MM.1S (cell line): Measurements from ENCODE around the gene UBIAD1.

ENCODE experiments used
- EZH2 ChIP-seq: fragments of 300-600 bp; sonication (generic); optimal IDR thresholded peaks from 2 replicates; pipeline ENCODE3; 2017; ENCODE audit warnings: low read depth, mild to moderate bottlenecking, antibody characterized with exemption, low read length, mixed read lengths
- TF ChIP-seq, protein P1 (sequence below): fragments of 300-600 bp; sonication (generic); IDR thresholded peaks from 2 replicates; pipeline ENCODE4 v1.5.1; 2016; ENCODE audit warnings: antibody characterized with exemption, low read length, mixed read lengths

DNA sequence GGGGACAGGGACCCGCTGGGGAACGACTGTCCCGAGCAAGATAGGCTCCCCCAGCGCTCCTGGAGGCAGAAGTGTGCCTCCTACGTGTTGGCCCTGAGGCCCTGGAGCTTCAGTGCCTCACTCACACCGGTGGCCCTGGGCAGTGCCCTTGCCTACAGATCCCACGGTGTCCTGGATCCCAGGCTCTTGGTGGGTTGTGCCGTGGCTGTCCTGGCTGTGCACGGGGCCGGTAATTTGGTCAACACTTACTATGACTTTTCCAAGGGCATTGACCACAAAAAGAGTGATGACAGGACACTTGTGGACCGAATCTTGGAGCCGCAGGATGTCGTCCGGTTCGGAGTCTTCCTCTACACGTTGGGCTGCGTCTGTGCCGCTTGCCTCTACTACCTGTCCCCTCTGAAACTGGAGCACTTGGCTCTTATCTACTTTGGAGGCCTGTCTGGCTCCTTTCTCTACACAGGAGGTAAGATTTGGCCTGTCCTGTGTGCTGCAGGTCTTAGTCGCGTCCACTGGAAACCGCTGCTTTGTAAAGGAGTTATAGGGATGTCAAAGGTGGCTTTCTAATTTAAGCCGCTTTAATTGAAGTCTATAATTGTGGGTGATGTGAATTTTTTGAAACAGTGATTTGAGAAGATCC, 717 bp downstream of the UBIAD1 start:
- TF ChIP-seq, protein P1, sequence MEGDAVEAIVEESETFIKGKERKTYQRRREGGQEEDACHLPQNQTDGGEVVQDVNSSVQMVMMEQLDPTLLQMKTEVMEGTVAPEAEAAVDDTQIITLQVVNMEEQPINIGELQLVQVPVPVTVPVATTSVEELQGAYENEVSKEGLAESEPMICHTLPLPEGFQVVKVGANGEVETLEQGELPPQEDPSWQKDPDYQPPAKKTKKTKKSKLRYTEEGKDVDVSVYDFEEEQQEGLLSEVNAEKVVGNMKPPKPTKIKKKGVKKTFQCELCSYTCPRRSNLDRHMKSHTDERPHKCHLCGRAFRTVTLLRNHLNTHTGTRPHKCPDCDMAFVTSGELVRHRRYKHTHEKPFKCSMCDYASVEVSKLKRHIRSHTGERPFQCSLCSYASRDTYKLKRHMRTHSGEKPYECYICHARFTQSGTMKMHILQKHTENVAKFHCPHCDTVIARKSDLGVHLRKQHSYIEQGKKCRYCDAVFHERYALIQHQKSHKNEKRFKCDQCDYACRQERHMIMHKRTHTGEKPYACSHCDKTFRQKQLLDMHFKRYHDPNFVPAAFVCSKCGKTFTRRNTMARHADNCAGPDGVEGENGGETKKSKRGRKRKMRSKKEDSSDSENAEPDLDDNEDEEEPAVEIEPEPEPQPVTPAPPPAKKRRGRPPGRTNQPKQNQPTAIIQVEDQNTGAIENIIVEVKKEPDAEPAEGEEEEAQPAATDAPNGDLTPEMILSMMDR, result no peak
- no peak for TF ChIP-seq EZH2
